Peyer's patch (tissue), 4 donors: Measurements from ENCODE around the gene SLC4A2. TPM values are rescaled to one million over a fixed set of nuclear protein-coding genes. Genes with fewer than 3 reads are reported as not detected.

Experiments
- DNase-seq, 3 donors: peaks; one replicate each; pipeline ENCODE4 v3.0.0-alpha.2; 2017 to 2019
- H3K27ac ChIP-seq, 4 donors: fragments of 200-600 bp; sonication (generic); one replicate each; pipeline ENCODE4 v1.5.1; 2016 to 2019
- H3K27me3 ChIP-seq, 2 donors: fragments of 200-600 bp; sonication (generic); one replicate each; pipeline ENCODE4 v1.5.1; 2019
- H3K36me3 ChIP-seq, 3 donors: fragments of 200-600 bp; sonication (generic); one replicate each; pipeline ENCODE4 v1.5.1; 2016 to 2019
- H3K4me1 ChIP-seq, 4 donors: fragments of 200-600 bp; sonication (generic); one replicate each; pipeline ENCODE4 v1.5.1; 2016 to 2019
- H3K4me3 ChIP-seq, 4 donors: fragments of 200-600 bp; sonication (generic); 1 replicate in 3 of 4; 2 replicates in 1 of 4; pipeline ENCODE4 v1.5.1; 2016 to 2019; ENCODE audit warnings: mild to moderate bottlenecking in 1 of 4
- H3K9me3 ChIP-seq, 4 donors: fragments of 200-600 bp; sonication (generic); one replicate each; pipeline ENCODE4 v1.5.1; 2016 to 2019; ENCODE audit warnings: mild to moderate bottlenecking in 1 of 4
- POLR2A ChIP-seq, 2 donors: fragments of 450-650 bp; IDR thresholded peaks; one replicate each; pipeline ENCODE4 v1.5.1; 2017; ENCODE audit warnings: antibody characterized with exemption in 2 of 2, mild to moderate bottlenecking in 2 of 2, moderate library complexity in 2 of 2
- total RNA-seq, 4 donors: library from RNA; depleted of rRNA; stranded (reverse); fragments of >200 nt; gene quantifications; one replicate each; pipeline ENCODE4 v1.1.0, GENCODE V29; 2016
- TF ChIP-seq, protein P1 (sequence below), 6 experiments: fragments of 450-650 bp in 4 of 6; fragments of 200-600 bp in 2 of 6; sonication (generic) in 1 of 6; IDR thresholded peaks; one replicate each; pipeline ENCODE4 v1.5.1; 2017 to 2019; ENCODE audit warnings: antibody characterized with exemption in 6 of 6, mild to moderate bottlenecking in 3 of 6, moderate library complexity in 1 of 6

The SLC4A2 gene
- total RNA-seq, 4 donors from 2014 or later, result 101 to 143 (median 121) TPM

DNA sequence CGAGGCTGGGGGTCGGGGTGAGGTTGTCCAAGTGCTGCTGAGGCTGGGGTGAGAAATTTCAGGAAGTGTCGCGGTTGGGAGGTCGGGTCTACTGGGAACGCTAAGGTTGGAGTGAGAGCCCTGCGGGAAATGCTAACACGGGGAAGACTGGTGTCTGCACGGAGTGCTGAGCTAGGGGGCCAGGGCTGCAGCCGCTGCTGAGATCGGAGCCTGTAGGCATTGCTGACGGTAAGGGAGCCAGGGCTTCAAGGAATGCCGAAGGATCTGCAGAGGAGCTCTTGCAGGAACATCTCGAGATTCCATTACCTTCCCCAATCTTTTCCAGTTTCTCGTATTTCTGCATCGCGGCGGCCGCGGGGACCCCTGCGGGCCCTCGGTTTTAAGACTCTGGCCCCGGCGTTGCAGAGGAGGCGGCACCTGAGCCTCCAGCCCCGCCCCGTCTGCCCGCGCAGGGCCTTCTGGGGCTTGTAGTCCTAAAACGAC, 1.8 kb upstream of the SLC4A2 start, which contains the start of gene CDK5:
TSS of gene CDK5 (minus strand) at position 392 of the 483 bp plus-strand sequence. CDS start at position 343, 49 bp downstream.
- Histone ChIP-seq H3K27ac (peak within 1 kb of the TSS; percentile 91 to 96 (median 93)), H3K4me1 (peaks cover 4 to 42% (median 18%) of the 10 kb centered on the region in 4 donors), H3K9me3 (no peaks in the 10 kb centered on the region), H3K4me3 (peak within 1 kb of the TSS; percentile 61 to 87 (median 79)), H3K27me3 (no peaks in the 10 kb centered on the region), H3K36me3 (no peaks in the 10 kb centered on the region)
- TF ChIP-seq POLR2A (IDR thresholded peaks at IDR 0.05), result no peak
- TF ChIP-seq, protein P1, sequence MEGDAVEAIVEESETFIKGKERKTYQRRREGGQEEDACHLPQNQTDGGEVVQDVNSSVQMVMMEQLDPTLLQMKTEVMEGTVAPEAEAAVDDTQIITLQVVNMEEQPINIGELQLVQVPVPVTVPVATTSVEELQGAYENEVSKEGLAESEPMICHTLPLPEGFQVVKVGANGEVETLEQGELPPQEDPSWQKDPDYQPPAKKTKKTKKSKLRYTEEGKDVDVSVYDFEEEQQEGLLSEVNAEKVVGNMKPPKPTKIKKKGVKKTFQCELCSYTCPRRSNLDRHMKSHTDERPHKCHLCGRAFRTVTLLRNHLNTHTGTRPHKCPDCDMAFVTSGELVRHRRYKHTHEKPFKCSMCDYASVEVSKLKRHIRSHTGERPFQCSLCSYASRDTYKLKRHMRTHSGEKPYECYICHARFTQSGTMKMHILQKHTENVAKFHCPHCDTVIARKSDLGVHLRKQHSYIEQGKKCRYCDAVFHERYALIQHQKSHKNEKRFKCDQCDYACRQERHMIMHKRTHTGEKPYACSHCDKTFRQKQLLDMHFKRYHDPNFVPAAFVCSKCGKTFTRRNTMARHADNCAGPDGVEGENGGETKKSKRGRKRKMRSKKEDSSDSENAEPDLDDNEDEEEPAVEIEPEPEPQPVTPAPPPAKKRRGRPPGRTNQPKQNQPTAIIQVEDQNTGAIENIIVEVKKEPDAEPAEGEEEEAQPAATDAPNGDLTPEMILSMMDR (IDR thresholded peaks at IDR 0.05), result peak in 1 of 6 experiments; percentile 2
- no peak for DNase-seq

DNA sequence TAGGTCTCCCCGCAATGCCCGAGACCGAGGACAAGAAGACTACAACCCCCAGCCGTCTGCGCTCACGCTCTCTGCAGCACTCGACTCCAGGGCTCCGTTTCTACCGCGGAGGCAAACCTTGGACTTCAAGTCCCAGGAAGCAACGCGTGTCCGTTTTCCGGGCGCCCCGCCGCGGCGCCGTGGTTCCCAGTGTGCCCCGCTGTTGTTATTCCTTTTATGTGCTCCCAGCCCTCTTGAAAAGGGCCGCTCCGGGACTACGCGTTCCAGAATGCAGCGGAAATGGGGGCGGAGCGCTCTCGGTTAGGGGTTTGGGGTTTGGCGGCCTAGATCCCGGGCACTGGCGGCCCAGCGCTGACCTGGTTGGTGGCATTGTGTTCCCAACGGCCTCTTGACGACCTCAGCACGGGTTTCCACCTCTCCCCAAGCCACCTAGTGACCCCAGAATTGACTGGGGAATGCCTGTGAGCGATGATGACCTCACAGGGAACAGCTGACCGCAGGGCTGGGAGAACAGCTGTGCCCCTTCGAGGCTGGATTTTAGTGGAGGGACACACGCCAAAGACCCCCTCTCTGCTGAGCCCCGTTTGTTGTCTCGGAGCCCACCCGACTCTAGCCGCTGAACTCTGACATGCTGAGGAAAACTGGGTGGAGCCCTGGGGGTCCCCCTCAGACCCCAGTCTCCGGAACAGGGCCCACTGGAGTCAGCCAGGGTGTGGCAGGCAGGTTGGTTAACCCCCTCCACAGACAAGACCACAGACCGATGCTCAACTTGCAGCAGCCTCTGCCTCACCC, 1.2 kb upstream of the SLC4A2 start:
- DNase-seq, result peak; percentile 98 to 100 (median 98)
- Histone ChIP-seq H3K36me3 (no peaks in the 10 kb centered on the region), H3K4me3 (peak overlapping the region; percentile 61 to 87 (median 79)), H3K27ac (peak overlapping the region; percentile 91 to 96 (median 93)), H3K27me3 (no peaks in the 10 kb centered on the region), H3K4me1 (peaks cover 4 to 44% (median 18%) of the 10 kb centered on the region in 4 donors), H3K9me3 (no peaks in the 10 kb centered on the region)
- TF ChIP-seq, protein P1 (IDR thresholded peaks at IDR 0.05), result no peak
- TF ChIP-seq POLR2A (IDR thresholded peaks at IDR 0.05), result peak; percentile 63 to 80

DNA sequence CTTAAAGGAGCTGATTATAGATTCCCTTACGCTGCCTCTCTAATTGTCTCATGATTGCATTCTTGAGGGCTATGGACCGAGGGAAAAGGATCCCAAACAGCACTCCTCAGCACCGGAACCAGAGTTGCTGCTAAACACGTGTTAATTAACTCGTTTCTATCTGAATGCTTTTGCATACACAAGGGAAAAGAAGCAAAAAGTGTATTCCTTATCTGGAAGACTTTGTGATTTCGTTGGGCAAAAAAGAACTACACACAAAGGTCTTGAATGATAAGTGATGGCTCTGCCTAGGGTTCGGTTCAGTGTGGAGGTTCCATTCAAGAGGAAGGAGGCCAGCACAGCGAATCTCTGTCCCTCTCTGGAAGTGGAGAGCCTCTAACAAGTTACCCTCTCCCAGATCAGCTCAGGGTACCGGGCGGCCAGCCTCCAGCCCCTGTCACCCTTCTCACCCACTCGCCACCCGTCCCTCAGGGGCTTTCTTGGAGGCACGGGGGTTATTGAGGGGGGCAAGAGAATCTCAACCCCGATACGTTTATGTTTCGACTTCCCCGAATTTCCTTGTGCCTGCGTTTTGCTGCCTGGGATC, 515 bp upstream of the SLC4A2 start:
- no peaks in the 10 kb centered on the region for H3K27me3 ChIP-seq
- no peaks in the 10 kb centered on the region for H3K9me3 ChIP-seq
- DNase-seq, result peak in 1 of 3 donors; percentile 58
- no peak for TF ChIP-seq POLR2A (IDR thresholded peaks at IDR 0.05)
- TF ChIP-seq, protein P1 (IDR thresholded peaks at IDR 0.05), result no peak
- H3K36me3 ChIP-seq, result no peaks in the 10 kb centered on the region
- peak overlapping the region; percentile 91 to 96 (median 93) for H3K27ac ChIP-seq
- H3K4me3 ChIP-seq, result peak overlapping the region; percentile 61 to 87 (median 79)
- H3K4me1 ChIP-seq, result peaks cover 4 to 44% (median 18%) of the 10 kb centered on the region in 4 donors

DNA sequence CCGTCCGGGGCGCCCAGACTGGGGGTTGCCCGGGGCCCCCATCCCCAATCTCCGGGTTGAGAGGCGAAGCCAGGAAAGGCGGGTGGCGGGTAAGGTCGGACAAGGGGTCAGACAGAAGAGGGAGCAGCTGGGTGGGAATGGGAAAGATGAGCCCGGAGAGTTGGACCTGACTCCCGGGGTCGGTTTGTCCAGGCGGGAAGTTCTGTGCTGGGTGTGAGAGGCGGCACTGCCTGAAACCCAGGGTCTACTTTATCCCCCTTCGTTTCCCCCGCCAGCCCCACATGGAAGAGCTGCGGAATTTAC, 675 bp downstream of the SLC4A2 start:
- peaks cover 4 to 44% (median 18%) of the 10 kb centered on the region in 4 donors for H3K4me1 ChIP-seq
- H3K36me3 ChIP-seq, result peaks cover 0 to 12% (median 0%) of the 10 kb centered on the region in 3 donors
- H3K27me3 ChIP-seq, result no peaks in the 10 kb centered on the region
- TF ChIP-seq POLR2A (IDR thresholded peaks at IDR 0.05), result no peak
- TF ChIP-seq, protein P1 (IDR thresholded peaks at IDR 0.05), result no peak
- H3K9me3 ChIP-seq, result no peaks in the 10 kb centered on the region
- peak overlapping the region; percentile 61 to 87 (median 79) for H3K4me3 ChIP-seq
- no peak for DNase-seq
- peak overlapping the region; percentile 91 to 96 (median 93) for H3K27ac ChIP-seq

DNA sequence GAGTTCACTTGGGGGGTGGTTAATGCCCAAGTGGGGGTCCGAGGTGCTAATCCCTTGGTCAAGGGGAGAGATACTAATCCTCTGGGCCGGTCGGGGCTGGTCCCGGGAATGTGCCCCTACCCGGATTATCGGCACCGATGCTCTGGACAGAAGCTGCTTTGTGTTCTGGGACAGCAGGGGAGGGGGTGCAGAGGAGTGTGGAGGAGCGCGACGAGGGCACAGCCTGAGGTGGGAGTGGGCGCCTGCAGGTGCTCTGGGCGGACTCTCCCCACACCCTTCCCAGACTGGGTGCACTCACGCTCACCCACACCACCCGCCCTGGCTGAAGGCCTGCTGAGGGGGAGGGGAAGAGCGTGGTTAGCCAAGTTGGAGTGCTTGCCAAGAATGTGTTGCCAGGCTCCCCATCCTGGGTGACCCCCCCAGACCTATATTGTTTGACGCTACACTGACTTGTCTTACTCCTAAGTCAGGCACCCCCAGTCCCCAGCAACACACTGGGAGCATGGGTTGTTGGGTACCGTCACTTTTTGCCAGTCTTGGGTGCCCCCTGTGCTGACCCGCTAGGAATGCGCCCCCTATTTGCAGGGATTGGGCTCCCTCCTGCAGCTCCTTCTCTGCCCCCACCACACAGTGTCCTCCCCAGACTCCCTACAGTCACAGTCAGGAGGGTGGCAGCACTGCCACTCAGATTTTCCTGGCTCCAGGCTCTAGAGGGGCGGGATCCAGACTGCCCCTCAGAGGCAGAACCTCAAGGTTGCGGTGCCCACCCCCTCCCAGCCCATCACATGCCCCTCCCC, 1.2 kb downstream of the SLC4A2 start:
- Histone ChIP-seq H3K27ac (peak overlapping the region; percentile 91 to 96 (median 93)), H3K4me1 (peaks cover 4 to 44% (median 18%) of the 10 kb centered on the region in 4 donors), H3K36me3 (peaks cover 0 to 17% (median 0%) of the 10 kb centered on the region in 3 donors), H3K4me3 (peak overlapping the region; percentile 61 to 87 (median 79)), H3K9me3 (no peaks in the 10 kb centered on the region), H3K27me3 (no peaks in the 10 kb centered on the region)
- no peak for DNase-seq
- no peak for TF ChIP-seq POLR2A (IDR thresholded peaks at IDR 0.05)
- TF ChIP-seq, protein P1 (IDR thresholded peaks at IDR 0.05), result no peak
